AG09319 (cell line): ENCODE results near the gene INTS12.
A peak's percentile ranks its signal among the peaks of the same experiment; 100 is the strongest.

ENCODE experiments used
- DNase-seq: peaks from one replicate; pipeline ENCODE4 v3.0.0-alpha.2; 2010; ENCODE audit warnings: low read depth; ENCODE audit errors: extremely low read depth
- TF ChIP-seq, protein P1 (sequence below): IDR thresholded peaks from 2 replicates; pipeline ENCODE4 v1.5.1; 2011; ENCODE audit warnings: low read depth, mild to moderate bottlenecking, inconsistent platforms, low read length, moderate library complexity

The INTS12 gene

DNA sequence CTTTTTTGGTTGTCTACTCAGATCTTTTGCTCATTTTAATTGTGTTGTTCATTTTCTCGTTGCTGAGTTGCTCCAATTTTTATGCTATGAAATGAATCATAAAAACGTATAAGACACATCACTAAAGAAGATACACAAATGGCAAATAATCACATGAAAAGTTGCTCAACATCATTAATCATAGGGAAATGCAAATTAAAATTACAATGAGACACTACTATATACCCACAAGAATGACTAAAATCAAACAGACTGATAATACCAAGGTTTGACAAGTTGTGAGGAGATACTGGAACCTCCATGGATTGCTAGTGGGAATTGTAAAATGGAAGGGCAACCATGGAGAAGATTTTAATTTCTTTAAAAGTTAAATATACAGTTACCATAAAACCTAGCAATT lies 17.1 kb upstream of the INTS12 start:
- TF ChIP-seq, protein P1, sequence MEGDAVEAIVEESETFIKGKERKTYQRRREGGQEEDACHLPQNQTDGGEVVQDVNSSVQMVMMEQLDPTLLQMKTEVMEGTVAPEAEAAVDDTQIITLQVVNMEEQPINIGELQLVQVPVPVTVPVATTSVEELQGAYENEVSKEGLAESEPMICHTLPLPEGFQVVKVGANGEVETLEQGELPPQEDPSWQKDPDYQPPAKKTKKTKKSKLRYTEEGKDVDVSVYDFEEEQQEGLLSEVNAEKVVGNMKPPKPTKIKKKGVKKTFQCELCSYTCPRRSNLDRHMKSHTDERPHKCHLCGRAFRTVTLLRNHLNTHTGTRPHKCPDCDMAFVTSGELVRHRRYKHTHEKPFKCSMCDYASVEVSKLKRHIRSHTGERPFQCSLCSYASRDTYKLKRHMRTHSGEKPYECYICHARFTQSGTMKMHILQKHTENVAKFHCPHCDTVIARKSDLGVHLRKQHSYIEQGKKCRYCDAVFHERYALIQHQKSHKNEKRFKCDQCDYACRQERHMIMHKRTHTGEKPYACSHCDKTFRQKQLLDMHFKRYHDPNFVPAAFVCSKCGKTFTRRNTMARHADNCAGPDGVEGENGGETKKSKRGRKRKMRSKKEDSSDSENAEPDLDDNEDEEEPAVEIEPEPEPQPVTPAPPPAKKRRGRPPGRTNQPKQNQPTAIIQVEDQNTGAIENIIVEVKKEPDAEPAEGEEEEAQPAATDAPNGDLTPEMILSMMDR, result no peak
- DNase-seq, result no peak

DNA sequence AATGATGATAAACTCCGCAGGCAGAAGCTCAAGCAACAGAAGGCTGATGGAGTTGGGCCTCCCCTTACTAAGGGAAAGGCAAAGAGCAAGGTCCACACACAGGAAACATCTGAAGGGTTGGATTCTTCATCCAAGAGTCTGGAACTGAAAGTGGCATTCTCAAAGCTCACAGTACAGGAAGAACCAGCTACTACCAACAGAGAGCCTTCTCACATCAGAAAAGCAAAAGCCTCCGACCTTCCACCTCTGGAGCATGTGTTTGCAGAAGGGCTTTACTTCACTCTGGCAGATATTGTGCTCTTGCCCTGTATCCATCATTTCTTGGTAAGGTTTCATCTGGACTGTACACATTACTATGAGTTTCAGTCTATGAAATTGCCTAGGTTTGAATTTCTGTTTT lies 10.7 kb upstream of the INTS12 start:
- DNase-seq, result no peak
- TF ChIP-seq, protein P1, result no peak

DNA sequence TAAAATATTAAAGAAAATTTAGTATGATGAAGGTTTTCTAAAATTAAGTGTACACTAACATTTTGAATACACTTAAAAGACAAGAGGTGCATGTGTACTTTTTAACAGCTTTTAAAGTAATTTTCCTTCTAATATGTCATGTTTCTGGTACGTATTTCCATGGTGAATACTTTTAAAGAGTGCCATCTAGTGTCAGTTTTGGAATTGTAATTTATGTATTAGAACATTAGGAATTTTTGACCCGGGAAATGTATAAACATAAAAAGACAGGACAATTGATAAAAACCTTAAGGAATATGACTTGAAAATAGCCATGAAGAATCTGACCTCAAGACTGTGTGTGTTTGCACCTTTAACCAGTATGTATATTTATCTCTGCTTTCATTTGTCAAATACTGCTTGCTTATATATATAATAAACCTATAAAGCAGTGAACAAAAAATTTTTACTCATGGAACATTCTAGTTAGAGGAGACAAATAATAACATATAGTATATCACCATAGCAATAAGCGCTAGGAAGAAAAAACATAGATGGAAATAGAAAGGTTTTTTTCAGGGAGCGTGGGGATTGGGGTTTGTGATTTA lies 7.3 kb upstream of the INTS12 start:
- TF ChIP-seq, protein P1, result peak; percentile 48
- DNase-seq, result no peak

GRCh38 chr4:105714932-105715331 lies 6.4 kb upstream of the INTS12 start:
- TF ChIP-seq, protein P1, result no peak
- no peak for DNase-seq

DNA sequence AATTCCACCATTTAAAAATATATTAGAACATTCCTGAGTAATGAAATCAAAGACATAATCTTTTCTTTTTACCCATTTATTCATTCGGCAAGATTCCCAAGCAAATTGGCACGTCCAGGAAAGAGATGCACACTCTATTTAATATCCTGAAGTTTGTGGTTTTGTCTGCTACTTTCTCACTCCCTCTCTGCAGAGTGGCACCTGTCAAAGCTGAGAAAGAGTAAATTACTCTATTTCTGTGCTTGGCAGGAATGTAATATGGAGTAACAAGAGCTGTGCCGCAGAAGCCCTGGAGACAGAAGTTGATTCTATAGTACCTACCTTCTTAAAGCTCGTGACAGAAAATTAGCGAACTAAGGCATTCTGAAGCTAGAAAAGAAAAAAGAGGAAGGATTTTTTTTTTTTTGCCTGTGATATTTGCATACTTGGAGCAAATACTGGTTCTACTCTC lies 5.6 kb upstream of the INTS12 start:
- DNase-seq, result no peak

DNA sequence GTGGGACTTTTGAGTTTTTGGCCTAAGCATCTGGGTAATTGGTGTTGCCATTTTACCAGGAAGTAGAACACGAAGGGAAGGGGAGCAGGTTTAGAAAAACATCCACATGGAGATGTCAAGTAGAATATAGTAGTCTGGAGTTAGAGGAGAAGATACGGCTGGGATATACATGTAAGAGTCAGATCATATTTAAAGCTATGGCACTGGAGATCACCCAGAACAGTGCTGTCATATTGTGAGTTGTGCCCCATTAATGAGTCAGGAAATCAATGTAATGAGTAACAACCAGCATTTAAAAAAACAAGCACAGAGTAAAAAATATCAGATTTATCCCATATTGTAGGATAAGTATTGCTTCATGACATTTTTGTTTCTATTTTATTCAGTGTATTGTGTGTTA lies 4.3 kb upstream of the INTS12 start:
- no peak for DNase-seq
- TF ChIP-seq, protein P1, result no peak

More for the DNA sequence above, 5.6 kb upstream of the INTS12 start:
- TF ChIP-seq, protein P1, result no peak

DNA sequence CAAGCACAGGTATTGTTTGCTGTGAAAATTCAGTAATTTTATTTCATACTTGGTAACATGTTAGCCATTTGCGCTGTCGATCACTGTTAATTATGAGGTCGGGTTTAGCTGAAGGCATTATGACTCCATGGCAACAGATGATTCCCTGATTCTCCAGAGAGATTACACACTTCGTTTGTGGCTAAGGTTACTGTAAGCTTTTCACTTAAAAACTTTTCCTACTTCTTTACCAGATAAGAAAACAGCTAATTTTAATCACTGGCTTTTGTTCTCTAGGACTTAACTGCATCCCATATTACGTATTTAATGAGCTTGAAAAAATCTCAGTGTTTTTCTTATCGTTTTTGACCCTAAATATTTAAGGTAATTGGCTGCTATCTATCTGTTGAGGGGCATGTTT lies 2.2 kb upstream of the INTS12 start:
- TF ChIP-seq, protein P1, result no peak
- no peak for DNase-seq
